HG03103 (cell line): ENCODE results near the gene ARSB.
A peak's percentile ranks its signal among the peaks of the same experiment; 100 is the strongest.
"Not testable (repeated sequence)": the region's sequence is repeated elsewhere in the genome, so short reads cannot be mapped to it uniquely, and the experiment has no call there.

ENCODE experiments used
- ATAC-seq: cut with Tn5 transposase; IDR thresholded peaks from one replicate; pipeline ENCODE4 v1.9.1; 2021; ENCODE audit warnings: low read depth; ENCODE audit not compliant: unreplicated experiment

ARSB gene

DNA sequence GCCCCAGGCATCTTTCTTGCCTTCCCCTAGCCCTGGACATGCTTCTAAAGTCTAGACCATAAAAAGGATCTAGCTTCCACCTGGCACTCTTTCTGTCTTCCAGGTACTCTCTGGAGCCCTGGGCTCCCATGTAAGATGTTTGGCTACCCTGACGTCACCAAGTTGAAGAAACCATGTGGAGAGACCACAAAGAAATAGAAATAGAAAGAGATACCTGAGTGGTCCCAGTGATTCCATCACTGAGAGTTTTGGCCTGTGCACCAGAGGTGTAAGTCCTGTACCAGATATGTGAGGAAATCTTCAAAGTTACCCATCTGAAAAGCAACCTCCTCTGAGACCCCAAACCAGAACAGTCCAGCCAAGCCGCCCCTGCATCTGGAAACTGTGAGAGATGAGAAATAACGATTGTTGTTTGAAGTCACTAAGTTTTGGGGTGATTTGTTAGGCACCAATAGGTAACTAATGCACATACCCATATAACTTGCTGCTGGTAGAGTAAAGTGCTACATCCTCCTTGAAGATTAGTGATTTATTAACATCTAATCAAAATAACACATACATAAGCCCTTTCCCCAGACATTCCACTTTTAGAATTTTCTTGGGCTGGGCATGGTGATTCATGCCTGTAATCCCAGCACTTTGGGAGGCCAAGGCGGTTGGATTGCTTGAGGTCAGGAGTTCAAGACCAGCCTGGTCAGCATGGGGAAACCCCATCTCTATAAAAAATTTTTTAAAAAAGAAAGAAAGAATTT lies 250.8 kb downstream of the ARSB start:
- no peak for ATAC-seq

DNA sequence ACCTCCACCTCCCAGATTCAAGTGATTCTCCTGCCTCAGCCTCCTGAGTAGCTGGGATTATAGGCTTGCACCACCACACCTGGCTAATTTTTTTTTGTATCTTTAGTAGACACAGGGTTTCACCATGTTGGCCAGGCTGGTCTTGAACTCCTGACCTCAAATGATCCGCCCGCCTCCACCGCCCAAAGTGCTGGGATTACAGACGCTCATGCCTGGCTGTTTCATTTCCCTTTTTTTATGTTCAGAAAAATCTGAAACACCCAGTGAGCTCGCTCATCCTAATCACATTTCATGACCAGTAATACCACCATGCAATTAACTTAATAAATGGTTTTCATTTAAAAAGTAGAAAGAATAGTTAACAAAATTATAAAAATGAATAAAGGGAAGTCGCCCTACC lies 252.4 kb downstream of the ARSB start:
- not testable (repeated sequence) for ATAC-seq

DNA sequence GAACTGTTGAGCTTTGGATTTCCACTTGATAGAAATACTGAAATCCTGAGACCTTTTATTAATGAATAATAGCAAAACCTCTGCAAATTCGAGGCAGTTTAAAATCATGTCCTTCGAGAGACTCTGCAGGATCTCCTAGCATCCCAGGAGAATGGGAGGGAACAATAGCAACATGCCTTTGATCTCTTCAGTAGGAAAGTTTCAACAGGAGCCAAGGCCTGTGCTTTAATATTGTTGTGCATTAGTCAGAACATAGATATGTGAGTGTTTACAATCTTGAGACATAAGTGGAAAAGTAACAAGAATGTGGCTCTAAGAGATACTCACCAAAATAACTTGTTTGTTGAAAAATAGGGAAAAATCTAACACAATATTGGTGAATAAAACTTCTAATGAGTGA lies 253.2 kb downstream of the ARSB start:
- ATAC-seq: no peak

DNA sequence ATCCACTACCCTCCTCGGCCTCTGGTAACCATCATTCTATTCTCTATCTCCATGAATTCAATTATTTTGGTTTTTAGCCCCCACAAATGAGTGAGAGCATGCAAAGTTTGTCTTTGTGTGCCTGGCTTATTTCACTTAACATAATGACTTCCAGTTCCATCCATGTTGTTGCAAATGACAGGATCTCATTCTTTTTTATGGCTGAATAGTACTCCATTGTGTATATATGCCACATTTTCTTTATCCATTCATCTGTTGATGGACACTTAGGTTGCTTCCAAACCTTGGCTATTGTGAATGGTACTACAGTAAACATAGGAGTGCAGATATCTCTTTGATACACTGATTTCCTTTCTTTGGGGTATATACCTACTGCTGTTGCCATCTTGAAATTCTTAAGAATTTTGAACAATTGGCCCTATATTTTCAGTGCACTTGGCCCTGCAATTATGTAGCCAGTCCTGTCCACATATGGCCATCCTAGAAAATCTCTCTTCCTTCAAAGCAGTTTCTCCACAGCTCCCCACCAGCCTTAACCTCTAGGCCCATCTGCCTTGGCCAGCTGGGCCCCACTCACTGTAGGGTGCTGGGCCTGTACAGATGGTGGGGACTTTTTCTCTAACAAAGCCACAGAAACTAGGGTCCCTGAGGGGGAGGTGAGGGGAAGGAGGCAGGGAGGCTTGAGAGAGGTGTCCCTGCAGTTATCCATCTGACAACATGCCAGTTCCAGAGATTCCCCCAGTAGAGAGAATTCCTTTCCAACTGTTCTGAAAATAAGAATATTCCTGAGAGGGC lies 254.6 kb downstream of the ARSB start:
- ATAC-seq: no peak

DNA sequence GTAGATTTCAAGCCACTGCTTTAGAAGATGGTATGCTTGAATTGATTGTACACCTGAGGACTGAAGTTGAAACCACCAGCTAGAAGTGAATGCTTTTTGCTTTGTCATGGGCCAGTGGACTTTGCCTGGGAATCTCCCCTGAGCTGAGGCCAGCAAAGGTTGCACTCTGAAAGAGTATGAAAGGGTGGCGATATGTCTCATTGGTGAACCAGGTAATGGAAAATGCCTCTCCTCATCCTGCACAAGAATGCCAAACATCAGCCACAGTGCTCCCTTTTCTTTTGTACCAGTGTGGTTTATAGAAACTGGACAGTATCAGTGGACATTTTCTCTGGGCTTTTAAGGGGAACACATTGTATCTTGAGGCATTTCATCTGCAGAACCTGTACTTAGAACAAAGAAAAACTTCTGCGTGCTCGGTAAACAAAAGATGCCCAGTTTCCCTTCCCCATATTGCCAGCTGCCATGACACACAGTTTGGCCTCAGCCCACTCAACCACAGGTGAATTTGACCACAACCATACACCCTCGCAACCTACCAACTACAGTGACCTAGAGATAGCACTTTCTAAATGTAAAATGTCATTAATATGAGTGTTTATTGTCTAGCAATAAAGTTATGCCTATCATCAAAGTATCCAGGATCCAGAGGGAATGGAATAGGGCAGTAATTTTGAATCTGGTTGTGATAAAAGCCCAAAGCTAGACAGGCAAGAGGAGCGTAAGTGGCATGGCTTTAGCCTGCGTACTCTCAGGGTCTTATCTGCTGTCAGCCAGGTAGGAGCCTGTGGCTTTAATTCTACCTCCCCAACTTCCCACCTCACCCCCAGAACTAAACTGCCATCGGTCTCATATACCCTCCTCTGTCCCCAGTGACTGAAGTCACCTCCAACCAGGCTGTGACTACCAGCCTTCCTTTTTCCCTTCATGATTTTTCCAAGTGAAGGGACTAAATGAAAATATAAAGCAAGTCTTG lies 257.0 kb downstream of the ARSB start:
- peak; percentile 77 for ATAC-seq
